ENCODE results near the gene SLC30A5. TPM values are rescaled to one million over a fixed set of nuclear protein-coding genes. Genes with fewer than 3 reads are reported as not detected.
"Not testable (repeated sequence)": the region's sequence is repeated elsewhere in the genome, so short reads cannot be mapped to it uniquely, and the experiment has no call there.

The SLC30A5 gene
- total RNA-seq, 1 donor from 2014 or later, result 20.6 TPM

DNA sequence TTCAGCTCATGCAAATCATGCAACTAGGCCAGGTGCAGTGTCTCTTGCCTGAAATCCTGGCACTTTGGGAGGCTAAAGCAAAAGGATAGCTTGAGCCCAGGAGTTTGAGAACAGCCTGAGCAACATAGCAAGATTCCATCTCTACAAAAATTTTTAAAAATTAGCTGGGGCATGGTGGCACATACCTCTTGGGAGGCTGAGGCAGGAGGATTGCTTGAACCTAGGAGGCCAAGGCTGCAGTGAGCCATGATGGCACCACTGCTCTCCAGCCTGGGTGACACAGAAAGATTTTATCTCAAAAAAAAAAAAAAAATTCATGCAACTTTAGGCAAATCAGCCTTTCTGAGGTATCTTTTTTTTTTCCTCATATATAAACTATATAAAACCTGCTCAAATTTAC is 37.5 kb downstream of the SLC30A5 start:
- no peaks in the 10 kb centered on the region for H3K27me3 ChIP-seq
- TF ChIP-seq, protein P1, sequence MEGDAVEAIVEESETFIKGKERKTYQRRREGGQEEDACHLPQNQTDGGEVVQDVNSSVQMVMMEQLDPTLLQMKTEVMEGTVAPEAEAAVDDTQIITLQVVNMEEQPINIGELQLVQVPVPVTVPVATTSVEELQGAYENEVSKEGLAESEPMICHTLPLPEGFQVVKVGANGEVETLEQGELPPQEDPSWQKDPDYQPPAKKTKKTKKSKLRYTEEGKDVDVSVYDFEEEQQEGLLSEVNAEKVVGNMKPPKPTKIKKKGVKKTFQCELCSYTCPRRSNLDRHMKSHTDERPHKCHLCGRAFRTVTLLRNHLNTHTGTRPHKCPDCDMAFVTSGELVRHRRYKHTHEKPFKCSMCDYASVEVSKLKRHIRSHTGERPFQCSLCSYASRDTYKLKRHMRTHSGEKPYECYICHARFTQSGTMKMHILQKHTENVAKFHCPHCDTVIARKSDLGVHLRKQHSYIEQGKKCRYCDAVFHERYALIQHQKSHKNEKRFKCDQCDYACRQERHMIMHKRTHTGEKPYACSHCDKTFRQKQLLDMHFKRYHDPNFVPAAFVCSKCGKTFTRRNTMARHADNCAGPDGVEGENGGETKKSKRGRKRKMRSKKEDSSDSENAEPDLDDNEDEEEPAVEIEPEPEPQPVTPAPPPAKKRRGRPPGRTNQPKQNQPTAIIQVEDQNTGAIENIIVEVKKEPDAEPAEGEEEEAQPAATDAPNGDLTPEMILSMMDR (IDR thresholded peaks at IDR 0.05), result no peak
- no peaks in the 10 kb centered on the region for H3K4me1 ChIP-seq
- H3K27ac ChIP-seq, result no peak overlapping the region
- H3K4me3 ChIP-seq, result no peak overlapping the region
- H3K9me3 ChIP-seq, result no peaks in the 10 kb centered on the region
- DNase-seq (ENCODE audit: low spot score in 2 of 2), result no peak
- intact Hi-C loops (cut with DNase I), result no loop called here
- peaks cover 24 to 38% of the 10 kb centered on the region in 2 donors for H3K36me3 ChIP-seq

DNA sequence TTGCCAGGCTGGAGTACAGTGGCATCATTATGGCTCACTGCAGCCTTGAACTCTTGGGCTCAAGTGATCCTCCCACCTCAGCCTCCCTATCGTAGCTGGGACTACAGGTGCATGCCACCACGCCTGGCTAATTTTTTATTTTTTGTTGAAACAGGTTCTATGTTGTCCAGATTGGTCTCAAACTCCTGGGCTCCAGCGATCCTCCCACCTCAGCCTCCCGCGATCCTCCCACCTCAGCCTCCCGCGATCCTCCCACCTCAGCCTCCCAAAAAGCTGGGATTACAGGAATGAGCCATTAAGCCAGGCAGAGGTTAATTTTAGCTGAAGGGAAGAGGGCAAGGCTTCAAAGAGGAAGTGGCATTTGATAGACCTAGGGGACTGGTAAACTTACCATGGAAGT is 40.3 kb downstream of the SLC30A5 start:
- Histone ChIP-seq H3K27me3 (no peaks in the 10 kb centered on the region), H3K36me3 (peaks cover 12 to 16% of the 10 kb centered on the region in 2 donors), H3K4me3 (no peak overlapping the region), H3K4me1 (no peaks in the 10 kb centered on the region), H3K27ac (no peak overlapping the region), H3K9me3 (no peaks in the 10 kb centered on the region)
- TF ChIP-seq, protein P1 (IDR thresholded peaks at IDR 0.05), result no peak
- intact Hi-C loops (cut with DNase I), result no loop called here
- no peak for DNase-seq (ENCODE audit: low spot score in 2 of 2)

DNA sequence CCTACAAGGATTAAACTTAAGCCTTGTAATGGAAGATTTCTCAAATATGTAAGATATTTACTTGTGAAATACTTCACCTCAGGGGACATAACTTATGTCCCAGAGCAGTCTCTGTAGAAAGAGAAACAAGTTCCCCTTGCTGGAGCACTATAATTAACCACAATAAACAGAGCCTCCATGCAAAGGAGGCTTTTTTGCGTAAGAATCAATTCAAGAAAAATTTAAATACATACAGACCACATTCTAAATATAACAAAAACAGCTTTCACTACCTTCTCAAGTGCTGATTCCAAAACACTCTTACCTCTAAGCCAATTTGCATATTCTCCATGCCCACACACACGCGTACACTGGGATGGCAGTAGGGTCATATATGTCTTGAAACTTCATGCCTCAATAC is 42.5 kb downstream of the SLC30A5 start:
- H3K27ac ChIP-seq, result no peak overlapping the region
- H3K36me3 ChIP-seq, result peaks cover under 1 to 5% of the 10 kb centered on the region in 2 donors
- no peak overlapping the region for H3K4me3 ChIP-seq
- H3K4me1 ChIP-seq, result no peaks in the 10 kb centered on the region
- no peak for DNase-seq (ENCODE audit: low spot score in 2 of 2)
- TF ChIP-seq, protein P1 (IDR thresholded peaks at IDR 0.05), result no peak
- no peaks in the 10 kb centered on the region for H3K27me3 ChIP-seq
- intact Hi-C loops (cut with DNase I), result no loop called here
- H3K9me3 ChIP-seq, result peaks cover 0 to 7% of the 10 kb centered on the region in 2 donors

DNA sequence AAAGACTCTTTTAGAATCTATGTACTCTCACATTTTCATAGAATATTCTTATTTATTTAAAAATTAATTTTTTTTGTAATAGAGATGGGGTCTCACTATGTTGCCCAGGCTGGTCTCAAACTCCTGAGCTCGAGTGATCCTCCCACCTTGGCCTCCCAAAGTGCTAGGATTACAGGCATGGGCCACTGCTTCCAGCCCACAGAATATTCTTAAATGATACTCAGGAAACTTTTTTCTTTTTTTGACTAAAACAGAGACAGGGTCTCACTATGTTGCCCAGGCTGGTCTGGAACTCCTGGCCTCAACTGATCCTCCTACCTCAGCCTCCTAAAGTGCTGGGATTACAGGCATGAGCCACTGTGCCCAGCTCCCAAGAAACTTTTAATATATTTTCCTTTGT is 43.4 kb downstream of the SLC30A5 start:
- H3K27ac ChIP-seq; H3K4me3 ChIP-seq; DNase-seq (ENCODE audit: low spot score in 2 of 2); H3K27me3 ChIP-seq; H3K9me3 ChIP-seq; intact Hi-C loops (cut with DNase I); H3K36me3 ChIP-seq; H3K4me1 ChIP-seq: not testable (repeated sequence)

DNA sequence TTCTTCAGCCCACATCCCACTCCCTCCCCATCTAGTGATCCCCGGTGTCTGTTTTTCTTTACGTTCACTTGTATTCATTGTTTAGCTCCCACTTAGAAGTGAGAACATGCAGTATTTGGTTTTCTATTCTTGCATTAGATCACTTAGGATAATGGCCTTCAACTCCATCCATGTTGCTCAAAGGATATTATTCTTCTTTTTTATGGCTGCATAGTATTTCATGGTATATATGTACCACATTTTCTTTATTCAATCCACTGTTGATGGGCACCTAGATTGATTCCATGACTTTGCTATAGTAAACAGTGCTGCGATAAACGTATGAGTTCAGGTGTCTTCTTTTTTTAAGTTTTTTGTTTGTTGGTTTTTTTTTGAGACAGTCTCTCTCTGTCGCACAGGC is 44.0 kb downstream of the SLC30A5 start:
- Histone ChIP-seq H3K27ac (no peak overlapping the region), H3K9me3 (peaks cover 0 to 7% of the 10 kb centered on the region in 2 donors), H3K4me1 (no peaks in the 10 kb centered on the region), H3K36me3 (peaks cover 0 to 5% of the 10 kb centered on the region in 2 donors), H3K4me3 (no peak overlapping the region), H3K27me3 (no peaks in the 10 kb centered on the region)
- intact Hi-C loops (cut with DNase I), result no loop called here
- TF ChIP-seq, protein P1 (IDR thresholded peaks at IDR 0.05), result no peak
- DNase-seq (ENCODE audit: low spot score in 2 of 2), result no peak

DNA sequence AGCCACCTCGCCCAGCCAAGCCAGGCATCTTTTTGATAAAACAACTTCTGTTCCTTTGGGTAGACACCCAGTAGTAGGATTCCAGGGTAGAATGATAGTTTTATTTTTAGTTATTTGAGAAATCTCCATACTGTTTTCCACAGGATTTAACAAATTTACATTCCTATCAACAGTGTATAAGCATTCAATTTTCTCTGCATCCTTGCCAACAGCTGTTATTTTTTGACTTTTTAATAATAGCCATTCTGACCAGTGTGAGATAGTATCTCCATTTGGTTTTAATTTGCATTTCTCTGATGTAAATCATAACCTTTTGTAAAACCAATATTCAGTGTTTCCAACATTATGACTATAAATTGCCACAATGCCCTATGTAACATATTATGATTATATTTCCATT is 45.0 kb downstream of the SLC30A5 start:
- H3K4me3 ChIP-seq, result no peak overlapping the region
- peaks cover 0 to 5% of the 10 kb centered on the region in 2 donors for H3K36me3 ChIP-seq
- TF ChIP-seq, protein P1 (IDR thresholded peaks at IDR 0.05), result no peak
- intact Hi-C loops (cut with DNase I), result no loop called here
- no peaks in the 10 kb centered on the region for H3K4me1 ChIP-seq
- H3K27me3 ChIP-seq, result no peaks in the 10 kb centered on the region
- H3K27ac ChIP-seq, result no peak overlapping the region
- DNase-seq (ENCODE audit: low spot score in 2 of 2), result no peak
- H3K9me3 ChIP-seq, result peaks cover 0 to 7% of the 10 kb centered on the region in 2 donors

DNA sequence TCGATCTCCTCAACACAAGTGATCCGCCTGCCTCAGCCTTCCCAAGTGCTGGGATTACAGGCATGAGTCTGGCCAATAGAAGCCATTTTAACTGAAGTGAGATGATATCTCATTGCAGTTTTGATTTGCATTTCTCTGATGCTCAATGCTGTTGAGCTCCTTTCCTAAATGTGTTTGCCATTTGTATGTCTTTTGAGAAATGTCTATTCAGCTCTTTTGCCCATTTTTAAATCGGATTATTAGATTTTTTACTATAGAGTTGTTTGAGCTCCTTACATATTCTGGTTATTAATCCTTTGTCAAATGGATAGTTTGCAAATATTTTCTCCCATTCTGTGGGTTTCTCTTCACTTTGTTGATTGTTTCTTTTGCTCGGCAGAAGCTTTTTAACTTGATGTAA is 46.4 kb downstream of the SLC30A5 start:
- H3K27ac ChIP-seq; H3K4me1 ChIP-seq; intact Hi-C loops (cut with DNase I); H3K36me3 ChIP-seq; H3K9me3 ChIP-seq; H3K27me3 ChIP-seq; H3K4me3 ChIP-seq; DNase-seq (ENCODE audit: low spot score in 2 of 2): not testable (repeated sequence)
